NCI-H2196 treated with DMSO at 0.1 percent for 48 hours (cell line): ENCODE data around the gene HDAC4.
A peak's percentile ranks its signal among the peaks of the same experiment; 100 is the strongest.

Source experiments
- DNase-seq: peaks from one replicate; lab custom pipeline; 2025; ENCODE audit not compliant: unreplicated experiment; lab: John Stamatoyannopoulos, UW

Gene HDAC4

DNA sequence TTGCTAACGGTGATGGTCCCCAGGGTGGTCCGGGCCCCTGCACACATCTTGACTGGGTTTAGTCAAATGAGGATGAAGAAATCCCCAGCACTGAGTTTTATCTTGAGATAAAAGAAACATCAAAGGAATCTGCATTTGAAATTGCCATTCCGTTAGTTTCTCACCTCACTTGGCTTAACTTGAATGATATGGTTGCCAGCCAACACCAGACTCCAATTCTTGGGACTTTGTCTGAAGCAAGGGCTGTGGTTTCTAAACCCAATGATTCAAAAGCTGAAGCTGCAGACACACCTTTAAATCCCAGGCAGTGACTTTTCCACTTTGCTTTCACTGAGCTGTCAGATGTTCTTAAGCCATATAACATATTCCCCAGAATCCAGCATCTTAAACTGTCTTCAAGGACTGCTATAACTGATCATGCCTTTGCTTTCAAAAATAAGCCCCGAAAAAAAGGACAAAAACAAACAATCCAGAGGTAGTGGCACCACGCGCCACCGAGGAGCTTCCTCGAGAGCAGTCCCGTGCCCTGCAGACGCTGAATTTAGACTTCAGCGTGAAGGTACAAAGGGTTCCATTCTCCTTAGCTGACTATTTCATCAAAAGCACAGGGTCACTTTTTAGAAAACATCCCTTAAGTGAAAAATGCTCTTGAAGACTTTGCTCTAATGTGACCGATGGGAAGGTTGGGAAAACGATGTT is 189.3 kb downstream of the HDAC4 start:
- DNase-seq, result no peak

DNA sequence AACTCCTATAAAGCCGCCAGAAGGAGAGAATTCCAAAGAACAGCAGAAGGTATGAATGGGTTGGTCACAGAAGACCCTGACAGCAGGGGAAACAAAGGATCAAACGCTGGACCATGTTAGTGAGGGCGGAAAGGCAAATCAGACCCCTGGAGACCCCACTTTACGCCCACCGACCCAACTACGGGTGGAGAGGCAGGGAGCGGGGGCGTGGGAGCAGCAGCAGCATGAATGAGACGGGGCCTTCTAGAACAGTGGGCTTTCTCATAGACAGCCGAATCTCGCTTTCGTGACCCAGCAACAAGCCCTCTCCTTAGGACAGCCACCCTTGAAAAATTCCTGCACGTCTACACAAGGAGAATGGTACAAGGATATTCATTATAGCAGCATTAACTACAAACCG is 191.0 kb downstream of the HDAC4 start:
- DNase-seq, result no peak

- peak; percentile 74 for DNase-seq
These were observed 192.2 kb downstream of the HDAC4 start for GRCh38 chr2:239208465-239209180.

DNA sequence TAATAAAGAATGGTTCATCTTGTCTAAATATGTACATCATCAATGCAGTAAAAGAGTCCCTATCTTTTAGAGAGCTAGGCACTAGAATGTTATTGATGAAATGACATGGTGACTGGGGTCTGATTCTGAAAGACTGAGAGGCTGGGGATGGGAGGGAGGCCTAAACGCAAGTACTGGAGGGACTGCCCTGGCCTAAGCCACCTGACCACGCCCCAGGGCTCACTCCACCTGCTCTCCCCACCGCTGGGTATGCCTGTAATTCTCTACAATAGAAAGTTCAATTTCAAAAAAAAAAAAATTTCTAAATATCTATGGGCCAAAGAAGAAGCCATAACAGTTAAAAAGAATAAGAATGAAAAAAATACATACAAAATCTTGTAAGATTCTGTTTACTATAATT is 194.0 kb downstream of the HDAC4 start:
- no peak for DNase-seq

DNA sequence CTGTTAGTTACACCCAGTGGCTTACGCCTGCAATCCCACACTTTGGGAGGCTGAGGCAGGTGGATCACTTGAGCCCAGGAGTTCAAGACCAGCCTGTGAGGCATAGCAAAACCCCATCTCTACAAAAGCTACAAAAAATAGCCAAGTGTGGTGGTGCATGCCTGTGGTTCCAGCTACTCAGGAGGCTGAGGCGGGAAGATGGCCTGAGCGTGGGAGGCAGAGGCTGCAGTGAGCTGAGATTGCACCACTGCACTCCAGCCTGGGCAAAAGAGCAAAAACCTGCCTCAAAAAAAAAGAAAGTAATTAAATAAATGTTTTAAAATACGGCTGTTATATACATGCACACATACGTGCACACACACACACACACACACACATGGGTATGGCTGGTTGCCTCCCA is 194.8 kb downstream of the HDAC4 start:
- no peak for DNase-seq

- no peak for DNase-seq
These were observed 195.8 kb downstream of the HDAC4 start for GRCh38 chr2:239204876-239205468.

GRCh38 chr2:239204136-239204875 is 196.5 kb downstream of the HDAC4 start:
- no peak for DNase-seq

- no peak for DNase-seq
These were observed 197.2 kb downstream of the HDAC4 start for GRCh38 chr2:239203443-239204135.

DNA sequence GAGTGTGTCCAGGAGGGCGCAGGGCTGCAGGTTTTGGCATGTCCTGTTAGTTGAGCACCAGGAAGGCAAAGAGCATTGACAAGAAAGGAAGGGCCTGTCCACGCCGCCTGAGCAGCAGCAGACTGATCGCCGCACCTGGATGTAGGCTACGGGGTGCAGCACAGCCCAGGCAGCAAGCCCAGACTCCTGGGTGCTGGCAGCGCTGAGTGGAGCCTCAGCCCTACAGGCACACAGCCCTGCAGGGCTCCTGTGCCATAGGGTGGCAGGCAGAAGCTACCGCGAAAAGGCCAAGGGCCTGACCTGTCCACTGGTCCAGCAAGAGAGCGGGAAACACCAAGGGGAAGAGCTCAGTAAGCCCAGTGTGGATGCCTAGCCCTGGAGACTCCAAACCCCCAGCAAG is 198.0 kb downstream of the HDAC4 start:
- no peak for DNase-seq

- DNase-seq, result no peak
These were observed 198.5 kb downstream of the HDAC4 start for GRCh38 chr2:239202343-239202742.

- DNase-seq, result no peak
These were observed 198.9 kb downstream of the HDAC4 start for GRCh38 chr2:239201884-239202283.

- no peak for DNase-seq
These were observed 199.3 kb downstream of the HDAC4 start for GRCh38 chr2:239201531-239201876.

DNA sequence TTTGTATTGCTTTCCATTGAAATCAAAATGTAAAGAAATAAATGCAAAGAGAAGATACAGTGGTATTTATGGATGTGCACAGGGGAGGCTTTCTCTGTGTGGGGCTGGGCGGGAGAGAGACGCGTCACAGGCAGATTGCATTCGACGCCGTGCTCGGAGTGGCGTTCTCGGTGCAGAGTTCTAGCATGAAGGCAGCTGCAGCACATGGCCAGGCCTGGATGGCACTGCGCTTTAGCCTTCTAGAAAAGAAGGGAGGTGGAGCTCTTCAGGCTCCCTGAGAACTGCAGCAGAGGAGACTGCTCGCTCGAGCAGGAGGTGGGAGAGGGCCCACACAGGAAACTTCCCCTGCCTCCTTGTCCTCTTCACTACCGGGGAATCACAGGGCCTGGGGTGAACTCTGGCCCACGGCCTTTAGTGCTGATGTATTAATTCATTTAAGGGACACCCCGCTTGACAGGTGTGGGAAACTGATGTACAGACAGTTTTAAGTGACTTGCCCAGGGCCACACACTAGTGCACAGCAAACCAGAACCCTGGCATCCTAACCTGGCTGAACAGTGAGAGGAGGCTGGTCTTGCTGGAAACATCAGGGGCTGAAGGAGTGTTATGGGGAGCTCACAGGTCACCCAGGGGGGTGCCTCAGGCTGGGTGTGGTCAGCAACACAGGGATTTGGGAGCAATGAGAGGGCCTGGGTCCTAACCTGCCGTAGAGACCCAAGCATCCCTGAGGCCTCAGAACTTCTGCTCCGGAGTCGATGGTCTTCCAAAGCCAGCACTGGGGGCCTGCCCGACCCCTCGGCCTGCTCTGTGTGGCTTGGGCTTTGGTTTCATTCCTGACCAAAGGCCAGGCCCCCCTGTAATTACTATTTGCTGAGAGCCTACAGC is 199.9 kb downstream of the HDAC4 start:
- DNase-seq, result no peak

GRCh38 chr2:239199041-239199768 is 201.6 kb downstream of the HDAC4 start:
- DNase-seq, result no peak

GRCh38 chr2:239198221-239198620 is 202.6 kb downstream of the HDAC4 start:
- DNase-seq, result no peak

- no peak for DNase-seq
These were observed 203.7 kb downstream of the HDAC4 start for GRCh38 chr2:239197146-239197545.

DNA sequence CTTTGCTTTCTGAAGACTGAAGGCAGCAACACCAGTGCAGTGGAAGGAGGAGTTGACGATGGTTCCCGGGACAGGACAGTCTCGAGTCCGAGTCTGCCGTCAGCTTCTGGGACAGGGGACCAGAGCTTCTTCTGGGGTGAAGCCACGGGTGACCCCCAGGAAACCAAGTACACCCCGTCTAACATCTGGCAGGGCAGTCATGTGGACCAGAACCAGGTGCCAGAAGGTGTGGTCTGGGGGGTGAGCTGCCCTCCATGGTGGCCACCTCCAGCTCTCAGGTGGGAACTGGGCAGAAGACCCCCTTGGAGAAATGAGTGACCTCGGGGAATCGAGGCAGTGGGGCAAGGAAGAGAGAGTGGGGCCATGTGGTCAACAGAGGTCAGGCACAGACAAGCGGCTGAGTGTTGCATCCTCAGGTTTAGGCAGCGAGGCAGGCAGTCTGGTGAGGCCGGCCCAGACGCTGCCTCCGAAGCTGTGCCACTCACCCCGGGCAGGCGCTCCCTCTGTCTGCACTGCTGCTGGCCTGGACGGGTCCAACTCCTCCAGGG is 204.3 kb downstream of the HDAC4 start:
- no peak for DNase-seq

- no peak for DNase-seq
These were observed 204.8 kb downstream of the HDAC4 start for GRCh38 chr2:239195992-239196391.

- no peak for DNase-seq
These were observed 205.4 kb downstream of the HDAC4 start for GRCh38 chr2:239195318-239195871.
